HG02571 (cell line): ENCODE measurements around the gene PRAMEF33.
"Not testable (repeated sequence)": the region's sequence is repeated elsewhere in the genome, so short reads cannot be mapped to it uniquely, and the experiment has no call there.

Source experiments
- ATAC-seq: cut with Tn5 transposase; IDR thresholded peaks from one replicate; pipeline ENCODE4 v1.9.1; 2021; ENCODE audit warnings: mild to moderate bottlenecking, moderate library complexity; ENCODE audit not compliant: unreplicated experiment

Gene PRAMEF33, protein sequence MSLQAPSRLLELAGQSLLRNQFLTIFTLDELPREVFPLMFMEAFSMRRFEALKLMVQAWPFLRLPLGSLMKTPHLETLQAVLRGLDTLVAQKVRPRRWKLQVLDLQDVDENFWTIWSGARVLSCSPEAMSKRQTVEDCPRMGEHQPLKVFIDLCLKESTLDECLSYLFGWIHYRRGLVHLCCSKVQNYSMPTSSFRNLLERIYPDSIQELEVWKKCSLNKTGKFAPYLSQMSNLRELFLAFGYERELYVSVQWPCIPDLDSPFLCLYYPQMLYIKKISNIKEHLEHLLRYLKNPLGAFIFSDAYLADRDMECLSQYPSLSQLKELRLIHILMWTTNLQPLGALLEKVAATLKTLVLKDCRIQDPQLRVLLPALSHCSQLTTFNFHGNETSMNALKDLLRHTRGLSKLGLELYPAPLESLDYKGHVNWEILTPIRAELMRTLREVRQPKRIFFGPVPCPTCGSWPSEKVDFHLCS

DNA sequence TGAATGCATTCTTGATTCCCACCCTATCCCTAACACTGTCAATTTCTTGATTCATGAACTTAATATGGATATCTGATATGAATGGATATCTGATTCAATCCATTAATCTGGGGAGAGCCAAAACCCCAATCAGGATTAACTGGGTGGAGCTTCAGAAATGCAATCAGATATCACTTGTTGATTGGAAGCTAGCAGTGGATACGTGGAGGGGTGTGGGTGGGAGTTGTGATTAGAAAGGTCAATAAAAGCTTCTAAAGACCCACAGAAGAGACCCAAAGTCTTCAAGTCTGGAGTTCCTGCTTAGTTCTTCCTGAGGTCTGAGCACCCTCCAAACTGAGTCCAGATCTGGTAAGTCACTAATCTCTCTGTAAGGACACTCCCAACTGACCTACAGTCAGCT lies at the start of gene PRAMEF33:
Gene PRAMEF33 (plus strand): TSS at position 301 of the 400 bp plus-strand sequence. CDS start 2,416 bp downstream, outside the sequence.
- not testable (repeated sequence) for ATAC-seq

DNA sequence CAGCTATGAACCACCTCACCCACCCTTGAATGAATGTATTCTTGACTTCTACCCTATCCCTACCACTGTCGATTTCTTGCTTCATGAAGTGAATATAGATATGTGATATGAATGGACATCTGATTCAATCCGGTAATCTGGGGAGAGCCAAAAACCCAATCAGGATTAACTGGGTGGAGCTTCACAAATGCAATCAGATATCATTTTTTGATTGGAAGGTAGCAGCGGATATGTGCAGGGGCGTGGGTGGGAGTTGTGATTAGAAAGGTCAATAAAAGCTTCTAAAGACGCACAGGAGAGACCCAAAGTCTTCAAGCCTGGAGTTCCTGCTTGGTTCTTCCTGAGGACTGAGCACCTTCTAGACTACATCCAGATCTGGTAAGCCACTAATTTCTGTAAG lies 49.4 kb upstream of the PRAMEF33 start, which contains the start of gene PRAMEF5:
Gene PRAMEF5 (plus strand): TSS at position 301 of the 400 bp plus-strand sequence. CDS start 5,071 bp downstream, outside the sequence.
- ATAC-seq: not testable (repeated sequence)

DNA sequence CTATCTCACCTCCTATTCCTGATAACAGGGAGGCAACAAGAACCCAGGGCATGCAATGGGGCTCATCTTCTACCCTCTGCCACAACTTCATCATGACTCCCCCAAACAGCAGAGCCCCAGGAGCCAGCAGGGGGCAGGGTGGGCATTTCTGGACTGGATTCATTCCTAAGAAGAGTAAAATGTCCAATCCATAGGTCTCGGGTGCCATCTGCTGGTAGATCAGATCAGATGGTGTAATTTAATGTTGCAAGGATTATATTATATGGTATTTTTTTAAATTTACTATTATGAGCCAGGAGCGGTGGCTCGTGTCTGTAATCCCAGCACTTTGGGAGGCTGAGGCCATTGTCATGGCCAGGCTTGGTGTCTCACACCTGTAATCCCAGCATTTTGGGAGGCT lies 38.2 kb upstream of the PRAMEF33 start:
- ATAC-seq: not testable (repeated sequence)

DNA sequence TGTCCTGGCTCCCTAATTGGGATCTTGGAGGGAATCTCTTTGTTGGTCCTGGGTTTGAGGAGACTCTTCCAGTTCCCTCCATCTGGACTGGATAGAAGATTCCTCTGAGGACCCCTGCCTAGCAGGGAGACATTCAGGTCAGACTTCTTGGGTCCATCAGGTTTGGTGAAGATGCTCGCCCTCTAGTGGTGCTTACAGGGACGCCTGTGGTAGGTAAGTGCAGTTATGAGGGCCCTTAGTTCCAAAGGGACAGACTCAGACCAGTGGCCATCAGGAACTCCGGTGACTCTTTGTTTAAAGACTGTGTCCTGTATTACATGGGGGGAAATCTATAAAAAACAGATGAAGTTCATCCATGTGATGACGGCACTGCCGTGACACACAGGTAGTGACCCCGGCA lies 26.3 kb upstream of the PRAMEF33 start:
- ATAC-seq: not testable (repeated sequence)

DNA sequence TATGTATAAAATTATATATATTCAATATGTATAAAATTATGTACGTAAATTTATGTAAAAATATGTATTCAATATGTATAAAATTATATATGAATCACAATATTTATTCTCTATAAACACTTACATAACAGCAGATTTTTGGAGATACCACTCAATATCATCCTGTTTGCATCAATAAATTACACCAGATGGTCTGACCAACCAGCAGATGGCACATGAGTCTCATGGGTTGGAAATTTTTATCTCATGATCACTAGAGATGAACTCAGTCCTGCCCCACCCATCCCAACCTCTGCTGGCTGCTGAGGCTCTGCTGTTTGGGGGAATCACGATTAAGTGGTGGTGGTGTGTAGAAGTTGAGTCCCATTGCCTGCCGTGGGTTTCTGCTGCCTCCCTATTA lies 23.7 kb upstream of the PRAMEF33 start:
- ATAC-seq: not testable (repeated sequence)

DNA sequence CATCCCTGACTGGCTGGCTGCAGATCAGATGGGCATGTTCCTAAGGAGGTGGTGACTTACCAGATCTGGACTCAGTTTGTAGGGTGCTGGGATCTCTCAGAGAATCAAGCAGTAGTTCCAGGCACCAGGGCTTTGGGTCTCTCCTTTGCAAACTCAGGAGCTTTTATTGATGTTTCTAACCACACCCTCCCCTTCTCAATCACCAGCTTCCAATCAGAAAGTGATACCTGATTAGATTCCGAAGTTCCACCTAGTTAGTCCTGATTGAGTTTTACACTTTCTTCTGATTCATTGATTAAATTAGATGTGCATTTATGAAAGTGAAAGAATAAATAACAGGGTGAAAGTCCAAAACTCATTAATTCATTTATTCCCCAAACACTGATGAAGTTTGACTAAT lies 18.3 kb upstream of the PRAMEF33 start, which contains the start of gene PRAMEF8:
Gene PRAMEF8 (minus strand): TSS at position 101 of the 400 bp plus-strand sequence. CDS start 1,046 bp downstream, outside the sequence.
- not testable (repeated sequence) for ATAC-seq

DNA sequence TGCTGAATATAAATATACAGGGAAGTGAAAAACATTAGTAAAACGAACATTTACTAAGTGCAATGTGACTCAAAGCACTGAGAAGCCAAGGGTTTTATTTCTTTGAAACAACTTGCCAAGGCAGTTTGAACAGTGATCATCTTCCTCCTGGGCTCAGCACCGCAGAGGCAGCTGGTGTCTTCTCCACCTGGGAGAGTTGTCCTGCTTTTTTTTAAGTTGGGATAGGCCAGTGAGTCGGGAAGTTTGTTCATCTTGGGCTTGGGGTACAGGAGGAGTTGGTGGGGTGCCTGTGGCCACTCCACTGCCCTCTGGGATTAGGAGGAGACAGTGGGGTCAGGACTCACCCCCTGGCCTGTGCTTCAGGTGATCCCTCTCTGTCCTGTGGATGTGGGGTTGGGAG lies 14.3 kb upstream of the PRAMEF33 start:
- ATAC-seq: not testable (repeated sequence)

DNA sequence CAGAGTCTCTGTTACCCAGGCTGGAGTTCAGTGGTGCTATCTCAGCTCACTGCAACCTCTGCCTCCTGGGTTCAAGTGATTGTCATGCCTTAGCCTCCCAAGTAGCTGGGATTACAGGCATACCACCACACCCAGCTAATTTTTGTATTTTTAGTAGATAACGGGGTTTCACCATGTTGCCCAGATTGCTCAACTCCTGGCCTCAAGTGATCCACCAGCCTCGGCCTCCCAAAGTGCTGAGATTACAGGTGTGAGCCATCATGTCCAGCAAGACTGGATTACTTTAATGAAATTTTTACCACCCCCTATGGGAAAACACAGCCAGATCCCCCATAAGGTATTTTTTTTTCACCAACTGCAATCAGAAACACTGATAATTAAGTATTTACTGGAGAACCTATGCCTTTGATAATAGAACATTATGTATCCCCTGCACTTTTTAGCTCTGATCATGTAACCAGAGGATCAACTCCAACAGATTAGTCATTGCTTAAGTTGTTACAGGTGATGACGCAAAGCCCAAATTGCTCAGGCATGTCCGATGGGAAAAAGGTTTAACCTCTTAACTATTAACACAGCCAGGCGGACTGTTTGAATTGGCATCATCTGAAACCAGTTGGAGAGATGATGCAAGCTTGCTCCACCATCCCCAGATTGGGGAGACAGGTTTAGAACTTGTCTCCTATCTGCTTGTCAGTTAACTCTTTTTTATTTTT lies 6.0 kb upstream of the PRAMEF33 start:
- ATAC-seq: not testable (repeated sequence)

DNA sequence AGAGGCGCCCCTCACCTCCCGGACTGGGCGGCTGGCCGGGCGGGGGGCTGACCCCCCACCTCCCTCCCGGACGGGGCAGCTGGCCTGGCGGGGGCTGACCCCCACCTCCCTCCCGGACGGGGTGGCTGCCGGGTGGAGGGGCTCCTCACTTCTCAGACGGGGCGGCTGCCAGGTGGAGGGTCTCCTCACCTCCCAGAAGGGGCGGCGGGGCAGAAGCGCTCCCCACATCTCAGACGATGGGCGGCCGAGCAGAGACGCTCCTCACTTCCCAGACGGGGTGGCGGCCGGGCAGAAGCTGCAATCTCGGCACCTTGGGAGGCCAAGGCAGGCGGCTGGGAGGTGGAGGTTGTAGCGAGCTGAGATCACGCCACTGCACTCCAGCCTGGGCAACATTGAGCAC lies 4.6 kb upstream of the PRAMEF33 start:
- not testable (repeated sequence) for ATAC-seq

DNA sequence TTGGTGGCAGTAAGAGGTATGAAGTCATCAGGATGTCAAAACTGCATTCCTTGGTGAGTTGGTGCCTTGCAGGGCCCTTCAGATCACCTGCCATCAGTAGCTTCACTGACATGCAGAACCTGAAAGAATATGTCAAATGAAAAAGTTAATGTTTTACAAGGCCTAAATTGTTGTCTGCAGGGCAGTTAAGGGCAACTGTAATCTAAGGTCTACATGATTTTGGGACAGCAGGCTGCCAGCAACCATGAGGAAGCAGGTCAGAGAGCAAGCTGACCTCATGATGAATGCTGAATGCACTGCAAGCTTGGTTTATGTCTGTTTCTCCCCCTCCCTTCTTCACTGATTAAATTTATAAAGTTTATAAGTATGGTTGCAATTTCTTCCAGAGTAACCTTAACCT lies 1.1 kb upstream of the PRAMEF33 start:
- not testable (repeated sequence) for ATAC-seq

DNA sequence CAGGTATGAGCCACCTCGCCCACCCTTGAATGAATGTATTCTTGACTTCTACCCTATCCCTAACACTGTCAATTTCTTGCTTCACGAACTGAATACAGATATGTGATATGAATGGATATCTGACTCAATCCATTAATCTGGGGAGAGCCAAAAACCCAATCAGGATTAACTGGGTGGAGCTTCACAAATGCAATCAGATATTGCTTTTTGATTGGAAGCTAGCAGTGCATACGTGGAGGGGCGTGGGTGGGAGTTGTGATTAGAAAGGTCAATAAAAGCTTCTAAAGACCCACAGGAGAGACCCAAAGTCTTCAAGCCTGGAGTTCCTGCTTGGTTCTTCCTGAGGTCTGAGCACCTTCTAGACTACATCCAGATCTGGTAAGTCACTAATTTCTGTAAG lies 11.9 kb downstream of the PRAMEF33 start, which contains the start of gene PRAMEF15:
Gene PRAMEF15 (plus strand): TSS at position 301 of the 400 bp plus-strand sequence. CDS start 2,827 bp downstream, outside the sequence.
- ATAC-seq: not testable (repeated sequence)

DNA sequence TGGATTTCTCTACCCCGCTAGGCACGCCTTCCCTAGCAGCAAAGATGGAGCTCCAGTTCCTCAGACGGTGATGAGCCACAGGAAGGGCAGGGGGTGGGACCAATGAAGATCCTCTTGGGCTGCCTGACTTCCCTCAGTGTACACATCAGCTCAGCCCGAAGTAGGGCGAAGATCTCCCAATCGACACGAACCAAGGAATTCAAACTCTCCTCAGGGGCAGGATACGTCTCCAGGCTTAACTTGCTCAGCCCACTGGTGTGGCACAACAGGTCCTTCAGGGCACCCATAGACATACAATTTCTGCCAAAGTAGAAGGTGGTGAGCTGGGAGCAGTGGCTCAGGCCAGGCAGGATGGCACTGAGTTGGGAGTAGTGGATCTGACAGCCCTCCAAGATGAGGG lies 39.2 kb downstream of the PRAMEF33 start:
- not testable (repeated sequence) for ATAC-seq

DNA sequence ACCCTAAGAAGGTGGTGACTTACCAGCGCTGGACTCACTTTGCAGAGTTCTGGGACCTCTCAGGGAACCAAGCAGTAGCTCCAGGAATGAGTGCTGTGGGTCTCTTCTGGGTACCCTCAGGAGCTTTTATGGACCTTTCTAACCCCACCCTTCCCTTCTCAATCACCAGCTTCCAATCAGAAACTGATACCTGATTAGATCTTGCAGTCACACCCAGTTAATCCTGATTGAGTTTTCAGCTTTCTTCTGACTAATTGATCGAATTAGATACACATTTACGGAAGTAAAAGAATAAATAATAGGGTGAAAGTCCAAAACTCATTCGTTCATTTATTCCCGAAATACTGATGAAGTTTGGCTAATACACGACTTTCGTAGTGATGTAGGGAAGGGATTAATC lies 43.7 kb downstream of the PRAMEF33 start, which contains the start of gene PRAMEF14:
Gene PRAMEF14 (minus strand): TSS at position 101 of the 400 bp plus-strand sequence. CDS start 1,820 bp downstream, outside the sequence.
- ATAC-seq: not testable (repeated sequence)

DNA sequence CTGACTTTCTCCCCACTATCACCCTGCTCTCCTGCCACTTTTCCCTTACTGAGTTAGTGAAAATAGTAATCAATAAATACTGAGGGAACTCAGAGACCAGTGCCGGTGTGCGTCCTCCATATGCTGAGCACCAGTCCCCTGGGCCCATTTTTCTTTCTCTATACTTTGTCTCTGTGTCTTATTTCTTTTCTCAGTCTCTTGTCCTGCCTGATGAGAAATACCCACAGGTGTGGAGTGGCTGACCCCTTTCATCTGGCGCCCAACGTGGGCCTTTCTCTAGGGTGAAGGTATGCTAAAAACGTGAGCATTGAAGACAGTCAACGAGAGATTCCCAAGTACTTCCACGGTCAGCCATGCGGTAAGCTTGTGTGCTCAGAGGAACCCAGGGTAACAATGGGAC lies 50.1 kb downstream of the PRAMEF33 start:
- ATAC-seq: not testable (repeated sequence)

DNA sequence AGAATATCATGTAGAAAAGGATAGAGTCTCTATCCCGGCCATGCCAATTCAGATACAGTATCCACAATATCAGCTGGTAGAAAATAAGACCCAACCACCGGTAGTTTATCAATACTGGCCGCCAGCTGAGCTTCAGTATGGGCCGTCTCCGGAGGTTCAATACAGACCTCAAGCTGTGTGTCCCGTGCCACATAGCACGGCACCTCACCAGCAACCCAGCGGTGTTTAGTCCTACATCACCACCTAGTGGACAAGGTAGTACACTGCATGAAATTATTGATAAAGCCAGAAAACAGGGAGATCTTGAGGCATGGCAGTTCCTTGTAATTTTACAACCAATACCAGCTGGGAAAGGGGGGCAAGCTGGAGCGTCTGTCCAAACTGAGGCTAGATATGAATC lies 51.1 kb downstream of the PRAMEF33 start:
- not testable (repeated sequence) for ATAC-seq

DNA sequence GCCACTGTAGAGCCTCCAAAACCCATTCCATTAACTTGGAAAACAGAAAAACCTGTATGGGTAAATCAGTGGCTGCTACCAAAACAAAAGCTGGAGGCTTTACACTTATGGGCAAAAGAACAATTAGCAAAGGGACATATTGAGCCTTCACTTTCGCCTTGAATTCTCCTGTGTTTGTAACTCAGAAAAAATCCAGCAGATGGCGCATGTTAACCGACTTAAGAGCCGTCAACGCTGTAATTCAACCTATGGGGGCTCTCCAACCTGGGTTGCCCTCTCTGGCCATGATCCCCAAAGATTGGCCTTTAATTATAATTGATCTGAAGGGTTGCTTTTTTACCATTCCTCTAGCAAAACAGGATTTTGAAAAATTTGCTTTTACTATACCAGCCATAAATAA lies 53.4 kb downstream of the PRAMEF33 start:
- ATAC-seq: not testable (repeated sequence)
